Esophagus squamous epithelium (tissue), 4 donors: ENCODE data around the gene NENF.

Experiments
- POLR2A ChIP-seq, 4 donors: fragments of 450-650 bp; IDR thresholded peaks; one replicate each; pipeline ENCODE4 v1.6.1; 2017; ENCODE audit warnings: antibody characterized with exemption in 4 of 4, mild to moderate bottlenecking in 4 of 4, moderate library complexity in 3 of 4
- TF ChIP-seq, protein P1 (sequence below), 6 experiments: fragments of 450-650 bp in 4 of 6; fragments of 200-600 bp in 2 of 6; sonication (generic) in 2 of 6; IDR thresholded peaks; one replicate each; pipeline ENCODE4 v1.5.1; 2016 to 2019; ENCODE audit warnings: antibody characterized with exemption in 6 of 6, mild to moderate bottlenecking in 4 of 6, moderate library complexity in 4 of 6

GRCh38 chr1:212453156-212453857 lies 20.6 kb downstream of the NENF start:
- no peak for TF ChIP-seq POLR2A (IDR thresholded peaks at IDR 0.05)
- TF ChIP-seq, protein P1, sequence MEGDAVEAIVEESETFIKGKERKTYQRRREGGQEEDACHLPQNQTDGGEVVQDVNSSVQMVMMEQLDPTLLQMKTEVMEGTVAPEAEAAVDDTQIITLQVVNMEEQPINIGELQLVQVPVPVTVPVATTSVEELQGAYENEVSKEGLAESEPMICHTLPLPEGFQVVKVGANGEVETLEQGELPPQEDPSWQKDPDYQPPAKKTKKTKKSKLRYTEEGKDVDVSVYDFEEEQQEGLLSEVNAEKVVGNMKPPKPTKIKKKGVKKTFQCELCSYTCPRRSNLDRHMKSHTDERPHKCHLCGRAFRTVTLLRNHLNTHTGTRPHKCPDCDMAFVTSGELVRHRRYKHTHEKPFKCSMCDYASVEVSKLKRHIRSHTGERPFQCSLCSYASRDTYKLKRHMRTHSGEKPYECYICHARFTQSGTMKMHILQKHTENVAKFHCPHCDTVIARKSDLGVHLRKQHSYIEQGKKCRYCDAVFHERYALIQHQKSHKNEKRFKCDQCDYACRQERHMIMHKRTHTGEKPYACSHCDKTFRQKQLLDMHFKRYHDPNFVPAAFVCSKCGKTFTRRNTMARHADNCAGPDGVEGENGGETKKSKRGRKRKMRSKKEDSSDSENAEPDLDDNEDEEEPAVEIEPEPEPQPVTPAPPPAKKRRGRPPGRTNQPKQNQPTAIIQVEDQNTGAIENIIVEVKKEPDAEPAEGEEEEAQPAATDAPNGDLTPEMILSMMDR (IDR thresholded peaks at IDR 0.05) = no peak
